HCT116 (cell line): ENCODE measurements around the gene LRRC8B. TPM values are rescaled to one million over a fixed set of nuclear protein-coding genes. Genes with fewer than 3 reads are reported as not detected.

Source experiments
- ATAC-seq: fragments of 200-7000 bp; cut with Tn5 transposase; 2 replicates; pipeline ENCODE4 v1.9.1; 2020; ENCODE audit warnings: mild to moderate bottlenecking, moderate library complexity
- BruUV-seq: library from RNA; stranded (reverse); fragments of 400-500 nt; replicated peaks from 2 replicates; lab custom pipeline; 2021; lab: Mats Ljungman, UMichigan
- CTCF ChIA-PET: fragments of 300-600 bp; sonication (Branson Sonifier 250); formaldehyde crosslinking; loops from one replicate; lab custom pipeline; 2021; ENCODE audit warnings: antibody characterized with exemption; lab: Charles Lee
- POLR2A ChIA-PET: fragments of 300-600, 350-600 bp; sonication (Branson Sonifier 250); formaldehyde crosslinking; loops from one replicate; lab custom pipeline; 2021; ENCODE audit warnings: antibody characterized with exemption; lab: Charles Lee
- RAD21 ChIA-PET, 2 experiments: fragments of 300-600 bp; sonication (Branson Sonifier 250); formaldehyde crosslinking; loops; one replicate each; lab custom pipeline; 2023; ENCODE audit warnings: low total read pairs in 2 of 2; ENCODE audit not compliant: uncharacterized antibody in 2 of 2, unreplicated experiment in 2 of 2, low non-redundant PET in 1 of 2; lab: Charles Lee
- DNase-seq: peaks from one replicate; pipeline ENCODE4 v3.0.0-alpha.2; 2010; ENCODE audit warnings: low read depth, low spot score
- H2AFZ ChIP-seq: fragments of 200-600 bp; shearing (Covaris generic), sonication (generic); 2 replicates; pipeline ENCODE4 v1.6.1; 2017; ENCODE audit warnings: low read depth, mixed run types, mixed read lengths, antibody characterized with exemption, low read length; ENCODE audit not compliant: poor library complexity, severe bottlenecking
- H3K27ac ChIP-seq: 2 replicates; pipeline ENCODE4 v1.5.1; 2012; ENCODE audit warnings: low read depth, low read length
- H3K27me3 ChIP-seq: fragments of 200-600 bp; sonication (generic); 2 replicates; pipeline ENCODE4 v1.6.1; 2016; ENCODE audit warnings: mixed run types, low read length, mixed read lengths; ENCODE audit not compliant: insufficient read depth
- H3K36me3 ChIP-seq, 2 experiments: fragments of 200-500 bp in 1 of 2; fragments of 200-600 bp in 1 of 2; sonication (Bioruptor generic) in 1 of 2; sonication (generic) in 1 of 2; 2 replicates each; pipeline versions ENCODE4 v1.5.1 to v1.6.1; 2014 to 2016; ENCODE audit warnings: low read length in 2 of 2, inconsistent platforms in 1 of 2, mixed read lengths in 1 of 2, mixed run types in 1 of 2; ENCODE audit not compliant: insufficient read depth in 2 of 2, control insufficient read depth in 1 of 2
- H3K4me1 ChIP-seq, 2 experiments: fragments of 200-600 bp in 1 of 2; sonication (generic) in 1 of 2; 2 replicates each; pipeline versions ENCODE4 v1.5.1 to v1.6.1; 2012 to 2017; ENCODE audit warnings: low read length in 2 of 2, inconsistent platforms in 1 of 2, mild to moderate bottlenecking in 1 of 2, mixed read lengths in 1 of 2, mixed run types in 1 of 2, moderate library complexity in 1 of 2; ENCODE audit not compliant: insufficient read depth in 2 of 2, control insufficient read depth in 1 of 2
- H3K4me2 ChIP-seq: fragments of 200-600 bp; sonication (generic); 2 replicates; pipeline ENCODE4 v1.6.1; 2017; ENCODE audit warnings: mixed run types, low read length, mixed read lengths
- H3K4me3 ChIP-seq, 2 experiments: fragments of 200-600 bp in 1 of 2; sonication (generic) in 1 of 2; replicated peaks in 1 of 2; 2 replicates each; pipeline ENCODE4 v1.5.1; 2011 to 2016; ENCODE audit warnings: low read length in 2 of 2, control low read depth in 1 of 2, low read depth in 1 of 2, mild to moderate bottlenecking in 1 of 2, mixed read lengths in 1 of 2, mixed run types in 1 of 2
- H3K79me2 ChIP-seq: fragments of 200-600 bp; sonication (generic); 2 replicates; pipeline ENCODE4 v1.6.1; 2017; ENCODE audit warnings: mild to moderate bottlenecking, mixed run types, low read length, moderate library complexity, mixed read lengths; ENCODE audit not compliant: insufficient read depth
- H3K9ac ChIP-seq: fragments of 200-600 bp; sonication (generic); 2 replicates; pipeline ENCODE4 v1.6.1; 2016; ENCODE audit warnings: low read length, mixed read lengths
- H3K9me2 ChIP-seq: fragments of 200-600 bp; sonication (generic), shearing (Covaris generic); 2 replicates; pipeline ENCODE4 v1.6.1; 2017; ENCODE audit warnings: mixed run types, mild to moderate bottlenecking, moderate library complexity; ENCODE audit not compliant: insufficient read depth
- H3K9me3 ChIP-seq, 2 experiments: fragments of 200-500 bp in 1 of 2; fragments of 200-600 bp in 1 of 2; sonication (Bioruptor generic) in 1 of 2; sonication (generic) in 1 of 2; 2 replicates each; pipeline ENCODE4 v1.6.1; 2014 to 2017; ENCODE audit warnings: low read length in 2 of 2, mixed read lengths in 2 of 2, inconsistent platforms in 1 of 2, low read depth in 1 of 2, mild to moderate bottlenecking in 1 of 2, mixed run types in 1 of 2, moderate library complexity in 1 of 2; ENCODE audit not compliant: control insufficient read depth in 1 of 2, insufficient read depth in 1 of 2
- H4K20me1 ChIP-seq: fragments of 200-600 bp; sonication (generic), shearing (Covaris generic); 2 replicates; pipeline ENCODE4 v1.6.1; 2017; ENCODE audit warnings: mixed run types, mild to moderate bottlenecking, moderate library complexity; ENCODE audit not compliant: insufficient read depth
- ATF3 ChIP-seq: IDR thresholded peaks from 2 replicates; pipeline ENCODE4 v1.6.1; 2012
- CBX3 ChIP-seq: IDR thresholded peaks from 2 replicates; pipeline ENCODE4 v1.6.1; 2012; ENCODE audit warnings: low read depth
- CEBPB ChIP-seq: IDR thresholded peaks from 2 replicates; pipeline ENCODE4 v1.6.1; 2012; ENCODE audit warnings: low read depth
- EZH2 ChIP-seq: fragments of 200-600 bp; sonication (generic); IDR thresholded peaks from 2 replicates; pipeline ENCODE4 v1.6.1; 2017; ENCODE audit warnings: antibody characterized with exemption, mixed run types
- FOSL1 ChIP-seq: IDR thresholded peaks from 2 replicates; pipeline ENCODE4 v1.6.1; 2012; ENCODE audit warnings: low read depth
- JUND ChIP-seq: IDR thresholded peaks from 2 replicates; pipeline ENCODE4 v1.6.1; 2012
- POLR2A ChIP-seq: IDR thresholded peaks from 2 replicates; pipeline ENCODE4 v1.7.0; 2011; ENCODE audit warnings: borderline replicate concordance; ENCODE audit not compliant: insufficient read depth, insufficient read length; ENCODE audit errors: extremely low read depth
- SP1 ChIP-seq: IDR thresholded peaks from 2 replicates; pipeline ENCODE4 v1.6.1; 2012; ENCODE audit warnings: low read depth
- YY1 ChIP-seq: IDR thresholded peaks from 2 replicates; pipeline ENCODE4 v1.6.1; 2011; ENCODE audit warnings: low read length, low read depth, moderate library complexity, mild to moderate bottlenecking; ENCODE audit not compliant: insufficient replicate concordance; ENCODE audit errors: extremely low read depth
- ZBTB33 ChIP-seq: IDR thresholded peaks from 2 replicates; pipeline ENCODE4 v1.6.1; 2011; ENCODE audit warnings: mild to moderate bottlenecking, low read length, moderate library complexity; ENCODE audit not compliant: insufficient replicate concordance; ENCODE audit errors: extremely low read depth
- ZFX ChIP-seq: fragments of 450-650 bp; IDR thresholded peaks from 2 replicates; pipeline ENCODE4 v1.6.1; 2017
- ZNF274 ChIP-seq: fragments of 200-500 bp; sonication (Bioruptor generic); IDR thresholded peaks from 2 replicates; pipeline ENCODE4 v1.6.1; 2014; ENCODE audit warnings: mild to moderate bottlenecking, low read depth, low read length, inconsistent platforms
- intact Hi-C: fragments of 100-400 bp; cut with micrococcal nuclease; formaldehyde crosslinking; loops from 2 replicates; pipeline ENCODE4 v1.10.0; 2022
- total RNA-seq: library from RNA; stranded (reverse); gene quantifications from one replicate; pipeline ENCODE4 v1.2.1, GENCODE V29; 2021; ENCODE audit not compliant: unreplicated experiment

The LRRC8B gene
- total RNA-seq, 1 experiment from 2014 or later: 17.9 TPM

GRCh38 chr1:89624715-89625323 lies 100.2 kb downstream of the LRRC8B start:
- ChIA-PET RAD21 (no interaction called here), CTCF (interaction anchor here (1.4 kb wide), 1 partner anchor 138 kb away, joined by 4 read pairs; no protein-coding TSS in a partner anchor), POLR2A (no interaction called here)
- DNase-seq: no peak
- no peaks in the 10 kb centered on the region for H4K20me1 ChIP-seq
- H3K79me2 ChIP-seq: no peaks in the 10 kb centered on the region
- H3K9ac ChIP-seq: no peak overlapping the region
- intact Hi-C loops: loop anchor here (10.0 kb wide), 1 partner anchor 350 kb away; no protein-coding TSS in a partner anchor
- no peaks in the 10 kb centered on the region for H3K27me3 ChIP-seq
- no peak overlapping the region for H3K4me2 ChIP-seq
- no peak for TF ChIP-seq YY1
- TF ChIP-seq ZBTB33: no peak
- no peak for TF ChIP-seq ZNF274
- no peak for TF ChIP-seq POLR2A
- TF ChIP-seq ATF3: no peak
- TF ChIP-seq CEBPB: no peak
- no peak for TF ChIP-seq FOSL1
- TF ChIP-seq ZFX: no peak
- no peak for TF ChIP-seq SP1
- TF ChIP-seq CBX3: no peak
- no peak for TF ChIP-seq EZH2
- no peak for TF ChIP-seq JUND
- no peak overlapping the region for H3K27ac ChIP-seq
- no TSS peak for BruUV-seq
- no peaks in the 10 kb centered on the region for H3K9me3 ChIP-seq
- ATAC-seq: no peak
- no peak overlapping the region for H2AFZ ChIP-seq
- H3K9me2 ChIP-seq: no peaks in the 10 kb centered on the region
- no peaks in the 10 kb centered on the region for H3K4me1 ChIP-seq
- H3K4me3 ChIP-seq: no peak overlapping the region
- no peaks in the 10 kb centered on the region for H3K36me3 ChIP-seq
